HFFc6 (cell line): ENCODE measurements around the gene FBXO7. TPM values are rescaled to one million over a fixed set of nuclear protein-coding genes. Genes with fewer than 3 reads are reported as not detected.

ENCODE experiments used
- DNase-seq: peaks from one replicate; pipeline ENCODE4 v3.0.0-alpha.2; 2018
- H3K27ac Mint-ChIP-seq: 2 replicates; pipeline ENCODE4 v1.8.0; 2020; ENCODE audit warnings: mild to moderate bottlenecking, mixed read lengths
- H3K27me3 Mint-ChIP-seq: 2 replicates; pipeline ENCODE4 v1.8.0; 2021; ENCODE audit warnings: mild to moderate bottlenecking, moderate library complexity, mixed read lengths; ENCODE audit not compliant: insufficient read depth
- H3K36me3 Mint-ChIP-seq: 2 replicates; pipeline ENCODE4 v1.8.0; 2021; ENCODE audit warnings: low read depth, mixed read lengths
- H3K4me1 Mint-ChIP-seq: 2 replicates; pipeline ENCODE4 v1.8.0; 2020; ENCODE audit warnings: low read depth, mixed read lengths
- H3K4me3 Mint-ChIP-seq: 2 replicates; pipeline ENCODE4 v1.8.0; 2020; ENCODE audit warnings: mild to moderate bottlenecking, moderate library complexity, mixed read lengths
- H3K9me3 Mint-ChIP-seq: 2 replicates; pipeline ENCODE4 v1.8.0; 2020; ENCODE audit warnings: mild to moderate bottlenecking, mixed read lengths
- long read RNA-seq: library from polyadenylated mRNA; unstranded; transcript quantifications from one replicate; pipeline ENCODE4 v2.0.0, GENCODE V29; 2019
- total RNA-seq, 6 experiments: library from RNA; stranded (reverse); fragmentation: NEBNext Ultra II Directional; extraction: Animal tissue kit (Norgen Biotek cat#: 25700); gene quantifications; 2 replicates in 1 of 6; 3 replicates in 5 of 6; pipeline ENCODE4 v1.2.3, GENCODE V29; 2021
- TF ChIP-seq, protein P1 (sequence below): fragments of 200-600 bp; sonication (generic); IDR thresholded peaks from 2 replicates; pipeline ENCODE4 v1.5.0; 2021; ENCODE audit warnings: antibody characterized with exemption, mild to moderate bottlenecking

Gene FBXO7
- total RNA-seq = 10 to 100 TPM; 61.6 to 81.7 (median 70.8) TPM
- long read RNA-seq, transcript FBXO7-202 (9 exons, 1,888 nt) = minor isoform, 18 of 168 reads
- long read RNA-seq, transcript FBXO7-204 (9 exons, 1,921 nt) = minor isoform, 7 of 168 reads
- long read RNA-seq, transcript FBXO7-201 (9 exons, 2,195 nt) = major isoform, 126 of 168 reads
- long read RNA-seq, partial matches to known transcripts = 3 of 168 reads
- long read RNA-seq, other reads (novel, unspliced or antisense) = 8 of 168 reads

DNA sequence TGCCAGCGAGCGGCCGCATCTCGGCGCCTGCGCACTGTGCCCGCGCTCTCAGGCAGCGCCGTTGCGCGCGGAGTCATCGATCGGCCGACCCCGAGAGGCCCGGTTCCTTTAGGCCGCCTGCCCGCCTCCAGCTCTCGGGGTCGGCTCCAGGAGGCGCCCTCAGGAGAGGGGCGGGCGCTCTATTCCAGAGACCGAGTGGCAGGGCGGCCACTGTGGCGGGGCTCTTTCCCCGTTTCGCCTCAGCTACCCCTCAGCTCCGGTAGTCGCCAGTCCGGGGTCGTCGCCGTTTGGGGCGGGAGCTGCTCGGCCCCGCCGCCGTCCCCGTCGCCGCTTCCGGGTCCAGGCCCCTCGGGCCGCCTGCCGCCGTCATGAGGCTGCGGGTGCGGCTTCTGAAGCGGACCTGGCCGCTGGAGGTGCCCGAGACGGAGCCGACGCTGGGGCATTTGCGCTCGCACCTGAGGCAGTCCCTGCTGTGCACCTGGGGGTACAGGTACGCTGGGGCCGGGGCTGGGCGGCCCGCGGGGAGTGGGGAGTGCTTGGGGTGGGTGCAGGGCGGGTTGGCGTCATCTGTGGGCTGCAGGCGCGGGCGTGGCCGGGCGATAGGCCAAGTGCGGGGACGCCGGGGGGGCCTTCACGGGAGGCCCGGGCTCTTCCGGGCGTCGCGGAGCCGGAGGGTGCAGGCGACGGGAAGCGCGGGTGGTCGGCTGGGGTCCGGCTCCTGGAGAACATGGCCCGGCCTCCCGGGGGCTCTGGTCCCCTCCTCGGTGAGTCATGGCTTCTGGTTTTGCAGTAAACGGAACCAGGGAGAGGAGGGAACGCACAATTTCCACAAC, at the start of gene FBXO7:
Gene FBXO7 (plus strand): TSS at position 177 of the 833 bp plus-strand sequence. CDS start 192 bp downstream, at position 369.
- Mint-ChIP-seq H3K27ac (peak within 1 kb of the TSS; percentile 89), H3K27me3 (no peaks in the 10 kb centered on the region), H3K36me3 (peaks cover 3% of the 10 kb centered on the region; the same call in 1 of the 2 replicates), H3K4me1 (peaks cover 44% of the 10 kb centered on the region), H3K4me3 (peak within 1 kb of the TSS; percentile 92), H3K9me3 (no peaks in the 10 kb centered on the region)
- TF ChIP-seq, protein P1, sequence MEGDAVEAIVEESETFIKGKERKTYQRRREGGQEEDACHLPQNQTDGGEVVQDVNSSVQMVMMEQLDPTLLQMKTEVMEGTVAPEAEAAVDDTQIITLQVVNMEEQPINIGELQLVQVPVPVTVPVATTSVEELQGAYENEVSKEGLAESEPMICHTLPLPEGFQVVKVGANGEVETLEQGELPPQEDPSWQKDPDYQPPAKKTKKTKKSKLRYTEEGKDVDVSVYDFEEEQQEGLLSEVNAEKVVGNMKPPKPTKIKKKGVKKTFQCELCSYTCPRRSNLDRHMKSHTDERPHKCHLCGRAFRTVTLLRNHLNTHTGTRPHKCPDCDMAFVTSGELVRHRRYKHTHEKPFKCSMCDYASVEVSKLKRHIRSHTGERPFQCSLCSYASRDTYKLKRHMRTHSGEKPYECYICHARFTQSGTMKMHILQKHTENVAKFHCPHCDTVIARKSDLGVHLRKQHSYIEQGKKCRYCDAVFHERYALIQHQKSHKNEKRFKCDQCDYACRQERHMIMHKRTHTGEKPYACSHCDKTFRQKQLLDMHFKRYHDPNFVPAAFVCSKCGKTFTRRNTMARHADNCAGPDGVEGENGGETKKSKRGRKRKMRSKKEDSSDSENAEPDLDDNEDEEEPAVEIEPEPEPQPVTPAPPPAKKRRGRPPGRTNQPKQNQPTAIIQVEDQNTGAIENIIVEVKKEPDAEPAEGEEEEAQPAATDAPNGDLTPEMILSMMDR = peak; percentile 70
- DNase-seq = peak; percentile 92

- Mint-ChIP-seq H3K27ac (no peak overlapping the region), H3K4me3 (no peak overlapping the region), H3K36me3 (no peaks in the 10 kb centered on the region), H3K9me3 (no peaks in the 10 kb centered on the region; the same call in 1 of the 2 replicates), H3K4me1 (no peaks in the 10 kb centered on the region), H3K27me3 (peaks cover 49% of the 10 kb centered on the region)
- DNase-seq = no peak
- TF ChIP-seq, protein P1 = no peak
Observed at GRCh38 chr22:32426881-32427280, 47.7 kb upstream of the FBXO7 start.

DNA sequence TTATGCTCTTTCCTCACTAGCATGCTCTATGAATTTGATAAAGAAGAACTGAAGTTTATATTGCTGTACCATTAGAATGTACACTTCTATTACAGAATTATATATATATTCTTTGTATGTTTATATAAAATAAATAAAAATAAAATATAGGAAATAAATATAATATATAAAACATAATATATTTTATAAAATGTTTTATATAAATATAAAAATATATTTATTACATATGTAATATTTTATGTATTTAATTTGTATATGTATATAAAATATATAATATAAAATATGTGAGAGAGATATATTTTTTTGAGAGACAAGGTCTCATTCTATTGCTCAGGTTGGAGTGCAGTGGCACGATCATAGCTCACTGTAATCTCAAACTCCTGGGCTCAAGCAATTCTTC, 44.3 kb upstream of the FBXO7 start:
- DNase-seq = no peak
- no peaks in the 10 kb centered on the region for H3K9me3 Mint-ChIP-seq
- H3K4me1 Mint-ChIP-seq = no peaks in the 10 kb centered on the region
- no peaks in the 10 kb centered on the region for H3K36me3 Mint-ChIP-seq
- no peak overlapping the region for H3K27ac Mint-ChIP-seq
- H3K27me3 Mint-ChIP-seq = peaks cover 38% of the 10 kb centered on the region
- no peak overlapping the region for H3K4me3 Mint-ChIP-seq
- TF ChIP-seq, protein P1 = no peak

DNA sequence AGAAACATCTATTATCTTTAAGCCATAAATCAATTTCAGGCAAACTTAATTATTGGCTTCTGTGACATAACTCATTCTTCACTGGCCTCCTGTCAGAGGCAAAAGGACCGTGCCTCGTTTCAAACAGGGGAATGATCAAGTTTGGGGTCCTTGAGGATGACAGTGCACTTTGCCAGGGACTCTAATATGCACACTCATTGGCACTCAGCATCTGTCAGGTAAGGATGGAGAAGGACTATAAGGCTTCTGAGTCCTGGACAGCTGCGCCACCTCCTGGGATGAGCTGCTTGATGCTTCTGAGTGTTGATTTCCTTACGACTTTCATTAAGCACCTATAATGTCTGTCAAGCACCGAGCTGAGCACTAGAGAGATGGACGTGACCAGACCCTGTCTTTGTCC, 30.5 kb upstream of the FBXO7 start:
- no peak overlapping the region for H3K4me3 Mint-ChIP-seq
- TF ChIP-seq, protein P1 = no peak; the same call in none of the 2 replicates
- H3K9me3 Mint-ChIP-seq = no peaks in the 10 kb centered on the region
- H3K36me3 Mint-ChIP-seq = no peaks in the 10 kb centered on the region
- H3K4me1 Mint-ChIP-seq = no peaks in the 10 kb centered on the region
- no peak overlapping the region for H3K27ac Mint-ChIP-seq
- DNase-seq = no peak
- peaks cover 22% of the 10 kb centered on the region for H3K27me3 Mint-ChIP-seq

GRCh38 chr22:32446321-32446720, 28.3 kb upstream of the FBXO7 start:
- Mint-ChIP-seq H3K9me3 (no peaks in the 10 kb centered on the region), H3K36me3 (no peaks in the 10 kb centered on the region), H3K4me3 (no peak overlapping the region), H3K27me3 (peaks cover 22% of the 10 kb centered on the region), H3K4me1 (no peaks in the 10 kb centered on the region), H3K27ac (no peak overlapping the region)
- TF ChIP-seq, protein P1 = no peak
- DNase-seq = no peak
